ENCODE results near the gene KDM4F.
A peak's percentile ranks its signal among the peaks of the same experiment; 100 is the strongest.

Gene KDM4F

DNA sequence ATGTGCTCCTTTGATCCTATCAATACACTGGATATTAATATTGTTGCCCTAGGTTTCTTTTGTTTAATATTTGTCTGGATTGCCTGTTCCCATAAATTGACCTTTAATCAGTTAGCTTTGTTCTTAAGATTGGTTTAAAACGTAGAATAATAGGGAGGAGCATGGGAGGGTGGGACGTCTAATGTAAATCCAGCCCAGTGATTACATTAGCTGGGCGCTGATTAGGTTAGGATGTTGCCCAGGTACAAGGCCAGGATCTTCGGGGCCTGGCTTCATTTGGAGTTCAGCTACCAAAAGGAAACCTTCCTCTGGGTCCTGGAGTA, 17.5 kb downstream of the KDM4F start, which contains the start of gene SRSF8:
SRSF8 (plus strand) TSS at position 204 of the 323 bp plus-strand sequence. CDS start 308 bp downstream, outside the sequence.
- DNase-seq = no peak

GRCh38 chr11:95067039-95067840, 18.0 kb downstream of the KDM4F start:
- peak; percentile 66 for DNase-seq

GRCh38 chr11:95067841-95068219, 18.6 kb downstream of the KDM4F start:
- no peak for DNase-seq

DNA sequence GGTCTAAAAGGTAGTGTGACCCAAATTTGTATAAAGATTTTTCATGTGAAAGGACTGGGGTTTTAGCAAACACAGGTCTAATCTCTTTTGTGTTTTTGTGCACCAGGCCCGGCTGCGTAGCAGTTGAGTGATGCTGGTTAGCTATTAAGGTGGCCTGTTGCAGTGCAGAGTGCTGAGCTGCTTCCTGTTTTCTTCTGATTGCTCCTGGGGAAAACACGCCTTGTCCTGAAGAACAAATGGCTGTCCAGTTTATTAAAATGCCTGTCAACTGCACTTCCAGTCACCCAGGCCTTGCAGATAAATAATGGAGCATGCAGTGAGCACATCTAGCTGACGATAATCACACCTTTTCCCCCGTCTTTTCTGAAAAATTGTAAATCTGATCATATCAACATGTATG, 19.3 kb downstream of the KDM4F start:
- peak; percentile 71 for DNase-seq

DNA sequence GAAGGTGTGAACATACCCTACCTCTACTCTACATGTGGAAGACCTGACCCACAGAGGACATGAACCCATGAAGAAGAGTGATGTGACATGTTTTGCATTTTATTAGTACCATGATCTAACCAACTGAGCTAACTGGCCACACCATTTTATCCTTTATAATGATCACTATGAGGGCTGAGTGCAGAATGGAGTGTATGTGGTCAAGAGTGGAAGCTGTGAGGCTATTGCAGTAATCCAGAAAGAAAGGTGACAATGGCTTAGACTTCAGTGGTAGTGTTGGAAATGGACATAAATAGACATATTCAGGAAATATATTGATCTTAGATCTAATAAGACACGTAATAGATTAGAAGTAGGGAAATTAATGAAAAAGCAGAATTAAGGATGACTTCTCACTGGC, 21.2 kb downstream of the KDM4F start:
- no peak for DNase-seq

GRCh38 chr11:95072948-95073347, 23.7 kb downstream of the KDM4F start:
- DNase-seq = no peak

GRCh38 chr11:95074792-95075563, 25.8 kb downstream of the KDM4F start:
- no peak for DNase-seq

DNA sequence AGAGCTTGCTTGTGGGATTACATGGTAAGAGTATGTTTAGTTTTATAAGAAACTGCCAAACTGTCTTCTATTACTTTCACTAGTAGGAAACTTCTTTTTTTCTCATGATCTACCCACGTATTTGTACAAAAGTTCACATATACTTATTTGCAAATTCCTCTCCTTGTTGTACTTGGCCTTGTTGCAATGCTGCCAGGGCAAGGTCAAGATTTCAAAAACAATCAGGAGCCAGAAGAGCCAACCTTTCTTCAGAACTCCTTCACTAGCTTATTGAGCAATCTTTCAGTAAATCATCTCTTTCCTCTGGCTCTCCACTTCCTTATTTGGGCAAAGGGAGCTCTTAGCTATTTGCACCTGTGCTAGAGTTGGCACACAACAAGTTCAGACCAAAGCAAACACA, 27.2 kb downstream of the KDM4F start:
- DNase-seq = no peak

DNA sequence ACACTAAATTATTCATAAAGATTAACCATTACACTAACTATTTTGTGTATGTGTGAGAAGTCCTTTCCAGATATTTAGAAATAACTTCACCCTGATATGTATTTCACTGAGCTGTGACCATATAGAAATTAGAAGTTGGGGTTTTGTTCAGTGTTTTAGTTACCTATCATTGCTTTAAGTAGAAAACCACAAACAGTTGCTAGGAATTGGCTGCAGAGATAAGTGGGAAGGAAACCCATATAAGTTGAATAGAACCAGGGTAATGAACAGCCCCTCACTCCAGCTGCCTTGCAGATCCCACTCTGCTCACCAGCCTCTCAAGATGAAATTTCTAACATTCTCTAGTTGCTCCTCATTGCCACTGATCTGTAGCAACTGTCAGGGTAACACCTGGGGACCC, 27.8 kb downstream of the KDM4F start:
- no peak for DNase-seq

DNA sequence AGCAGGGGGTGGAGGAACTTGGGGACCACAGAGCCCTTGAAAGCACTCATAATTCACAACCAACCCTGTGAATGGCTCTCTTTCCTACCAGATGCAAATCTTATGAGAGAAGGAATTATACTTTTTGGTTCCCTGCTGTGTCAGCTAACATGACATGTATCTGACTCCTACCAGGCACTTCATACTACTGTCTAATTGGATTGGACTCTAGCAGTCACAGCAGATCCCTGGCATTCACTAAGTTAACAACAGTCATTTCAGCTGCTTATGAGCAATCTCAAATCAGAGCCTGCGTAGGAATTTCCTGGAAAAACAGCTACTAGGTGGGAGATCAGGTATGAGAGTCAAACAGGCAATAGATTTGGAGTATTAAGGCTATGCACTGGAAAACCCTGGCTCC, 29.3 kb downstream of the KDM4F start:
- DNase-seq = no peak

GRCh38 chr11:95081010-95081409, 31.8 kb downstream of the KDM4F start:
- DNase-seq = no peak

GRCh38 chr11:95081412-95081811, 32.2 kb downstream of the KDM4F start:
- DNase-seq = no peak

- no peak for DNase-seq
These were observed 33.4 kb downstream of the KDM4F start for GRCh38 chr11:95082576-95083001.

DNA sequence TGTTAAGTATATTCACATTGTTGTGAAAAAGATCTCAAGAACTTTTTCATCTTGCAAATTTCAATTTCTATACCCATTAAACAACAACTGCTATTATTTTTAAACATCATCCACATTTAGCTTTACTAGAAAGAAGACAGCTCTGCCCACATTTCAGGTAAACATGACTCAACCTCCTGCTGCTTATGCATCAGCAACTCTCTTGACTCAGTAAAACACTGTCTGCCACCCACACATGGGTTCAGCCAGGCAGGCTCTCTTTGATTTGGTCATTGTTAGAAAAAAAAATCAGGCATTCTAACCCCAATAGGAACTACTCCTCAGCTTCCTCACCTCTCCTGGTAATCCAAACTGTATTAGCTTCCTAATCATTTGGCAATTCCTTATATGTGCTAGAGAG, 35.3 kb downstream of the KDM4F start:
- no peak for DNase-seq

DNA sequence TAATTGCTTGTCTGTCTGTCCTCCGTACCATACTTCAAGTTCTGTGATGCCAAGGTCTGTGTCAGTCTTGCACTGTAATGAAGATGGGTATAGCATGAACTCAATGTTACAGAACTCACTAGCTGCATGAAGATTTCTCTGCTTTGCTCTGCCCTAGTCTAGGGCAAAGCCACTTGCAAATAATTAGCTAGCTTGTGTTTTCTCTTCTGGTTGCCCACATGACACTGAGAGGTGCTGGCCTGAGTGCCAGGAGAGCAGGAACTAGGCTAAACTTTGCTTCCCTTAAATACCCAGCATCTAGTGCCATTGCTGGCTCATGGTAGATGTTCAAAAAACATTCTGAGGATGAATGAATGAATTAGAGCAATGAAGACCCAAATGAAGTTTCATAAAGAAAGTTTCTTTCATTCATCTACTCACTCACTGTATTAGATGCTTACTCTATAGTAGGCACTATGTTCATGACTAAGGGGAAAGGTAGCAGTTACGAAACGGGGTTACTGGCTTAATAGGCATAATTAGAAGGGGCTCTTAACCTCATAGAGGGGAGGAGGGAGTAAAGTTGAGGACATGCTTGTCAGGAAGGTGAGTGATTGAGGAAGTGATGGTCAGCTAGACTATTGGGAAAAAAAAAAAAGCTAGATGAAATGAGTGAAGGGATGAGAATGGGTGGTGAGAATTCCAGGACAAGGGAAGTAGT, 36.0 kb downstream of the KDM4F start:
- DNase-seq = no peak

GRCh38 chr11:95086151-95086550, 36.9 kb downstream of the KDM4F start:
- DNase-seq = no peak

GRCh38 chr11:95086836-95087570, 37.8 kb downstream of the KDM4F start:
- no peak for DNase-seq

- DNase-seq = no peak
These were observed 39.9 kb downstream of the KDM4F start for GRCh38 chr11:95088946-95089619.

DNA sequence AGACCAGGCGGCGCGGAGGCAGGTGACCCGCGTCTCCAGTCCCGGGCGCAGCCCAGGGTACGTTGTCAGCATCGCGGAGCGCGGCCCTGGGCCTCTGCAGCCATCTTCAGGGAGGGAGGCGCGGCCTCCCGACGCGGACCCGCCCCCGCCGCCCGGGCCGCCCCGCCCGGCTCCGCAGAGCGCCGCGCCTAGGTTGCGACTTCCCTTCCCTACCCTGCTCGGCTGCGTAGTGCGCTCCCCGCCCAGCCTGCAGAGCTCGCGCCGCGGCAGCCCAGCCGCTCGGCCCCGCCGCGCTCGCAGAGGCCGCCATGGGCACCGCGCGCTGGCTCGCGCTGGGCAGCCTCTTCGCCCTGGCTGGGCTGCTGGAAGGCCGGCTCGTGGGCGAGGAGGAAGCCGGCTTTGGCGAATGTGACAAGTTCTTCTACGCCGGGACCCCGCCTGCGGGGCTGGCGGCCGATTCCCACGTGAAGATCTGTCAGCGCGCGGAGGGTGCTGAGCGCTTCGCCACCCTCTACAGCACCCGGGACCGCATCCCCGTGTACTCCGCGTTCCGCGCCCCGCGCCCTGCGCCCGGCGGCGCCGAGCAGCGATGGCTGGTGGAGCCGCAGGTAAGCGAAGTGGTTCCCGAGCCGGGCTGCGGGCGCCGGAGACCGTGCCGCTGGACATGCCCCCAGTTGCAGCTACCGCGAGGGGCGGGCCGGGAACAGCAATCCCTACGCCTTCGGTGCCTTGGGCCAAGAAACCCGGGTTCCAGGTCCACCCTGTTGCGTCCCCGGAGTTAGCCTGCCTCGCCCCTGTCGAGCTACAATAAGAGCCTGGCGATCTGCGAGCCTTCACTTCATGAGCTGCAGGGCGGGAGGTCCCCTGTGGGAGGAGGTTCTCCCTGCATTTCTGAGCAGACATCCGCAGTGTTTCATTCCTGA, 40.7 kb downstream of the KDM4F start, which contains the start of gene ENDOD1:
ENDOD1 (plus strand) TSS at position 227 of the 923 bp plus-strand sequence; CDS start at position 309, 82 bp downstream.
- peak; percentile 84 for DNase-seq

DNA sequence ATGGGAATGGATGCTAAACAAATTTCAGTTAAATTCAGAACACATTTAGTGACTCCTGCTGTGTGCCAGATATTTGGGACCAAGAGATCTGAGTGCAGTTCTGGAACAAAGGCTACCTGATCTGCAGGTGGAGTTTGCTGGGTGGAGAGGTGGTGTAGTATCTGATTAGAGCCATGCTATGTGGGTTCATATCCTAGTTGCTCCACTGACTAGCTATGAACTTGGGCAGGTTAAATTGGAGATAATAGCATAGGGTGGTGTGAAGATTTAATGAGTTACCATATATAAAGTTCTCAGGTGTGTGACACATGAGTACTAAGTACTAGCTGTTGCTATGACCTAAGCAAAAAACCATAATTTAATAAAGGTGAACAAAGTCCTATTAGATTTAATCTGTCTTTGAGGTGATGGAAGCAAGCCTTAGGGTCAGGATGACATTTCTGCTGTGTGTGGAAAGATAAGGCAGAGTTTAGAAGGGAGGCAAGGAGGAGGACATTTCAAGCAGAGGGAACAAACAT, 42.5 kb downstream of the KDM4F start:
- DNase-seq = no peak
